Measurements from ENCODE around the gene DUOXA2. TPM values are rescaled to one million over a fixed set of nuclear protein-coding genes. Genes with fewer than 3 reads are reported as not detected.

Gene DUOXA2
- total RNA-seq, 1 donor from 2014 or later: 0.32 TPM

DNA sequence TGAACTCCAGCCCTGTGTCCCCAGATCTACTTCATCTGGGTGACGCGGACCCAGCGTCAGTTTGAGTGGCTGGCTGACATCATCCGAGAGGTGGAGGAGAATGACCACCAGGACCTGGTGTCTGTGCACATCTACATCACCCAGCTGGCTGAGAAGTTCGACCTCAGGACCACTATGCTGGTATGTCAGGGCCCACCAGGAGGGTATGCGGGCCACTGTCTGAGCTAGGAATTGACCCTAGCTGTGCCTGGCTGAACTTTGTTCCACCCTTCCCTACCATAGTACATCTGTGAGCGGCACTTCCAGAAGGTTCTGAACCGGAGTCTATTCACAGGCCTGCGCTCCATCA, 49.4 kb downstream of the DUOXA2 start:
- intact Hi-C loops (cut with DNase I): loop anchor here (1.0 kb wide), 1 partner anchor 236 kb away; no protein-coding TSS in a partner anchor
- H3K27ac ChIP-seq: no peak overlapping the region
- peaks cover 0 to 14% of the 10 kb centered on the region in 2 donors for H3K4me1 ChIP-seq
- TF ChIP-seq, protein P1, sequence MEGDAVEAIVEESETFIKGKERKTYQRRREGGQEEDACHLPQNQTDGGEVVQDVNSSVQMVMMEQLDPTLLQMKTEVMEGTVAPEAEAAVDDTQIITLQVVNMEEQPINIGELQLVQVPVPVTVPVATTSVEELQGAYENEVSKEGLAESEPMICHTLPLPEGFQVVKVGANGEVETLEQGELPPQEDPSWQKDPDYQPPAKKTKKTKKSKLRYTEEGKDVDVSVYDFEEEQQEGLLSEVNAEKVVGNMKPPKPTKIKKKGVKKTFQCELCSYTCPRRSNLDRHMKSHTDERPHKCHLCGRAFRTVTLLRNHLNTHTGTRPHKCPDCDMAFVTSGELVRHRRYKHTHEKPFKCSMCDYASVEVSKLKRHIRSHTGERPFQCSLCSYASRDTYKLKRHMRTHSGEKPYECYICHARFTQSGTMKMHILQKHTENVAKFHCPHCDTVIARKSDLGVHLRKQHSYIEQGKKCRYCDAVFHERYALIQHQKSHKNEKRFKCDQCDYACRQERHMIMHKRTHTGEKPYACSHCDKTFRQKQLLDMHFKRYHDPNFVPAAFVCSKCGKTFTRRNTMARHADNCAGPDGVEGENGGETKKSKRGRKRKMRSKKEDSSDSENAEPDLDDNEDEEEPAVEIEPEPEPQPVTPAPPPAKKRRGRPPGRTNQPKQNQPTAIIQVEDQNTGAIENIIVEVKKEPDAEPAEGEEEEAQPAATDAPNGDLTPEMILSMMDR (IDR thresholded peaks at IDR 0.05): no peak
- no peaks in the 10 kb centered on the region for H3K36me3 ChIP-seq
- H3K9me3 ChIP-seq: no peaks in the 10 kb centered on the region
- no peaks in the 10 kb centered on the region for H3K27me3 ChIP-seq
- no peak for DNase-seq (ENCODE audit: low spot score in 2 of 2)
- H3K4me3 ChIP-seq: no peak overlapping the region

DNA sequence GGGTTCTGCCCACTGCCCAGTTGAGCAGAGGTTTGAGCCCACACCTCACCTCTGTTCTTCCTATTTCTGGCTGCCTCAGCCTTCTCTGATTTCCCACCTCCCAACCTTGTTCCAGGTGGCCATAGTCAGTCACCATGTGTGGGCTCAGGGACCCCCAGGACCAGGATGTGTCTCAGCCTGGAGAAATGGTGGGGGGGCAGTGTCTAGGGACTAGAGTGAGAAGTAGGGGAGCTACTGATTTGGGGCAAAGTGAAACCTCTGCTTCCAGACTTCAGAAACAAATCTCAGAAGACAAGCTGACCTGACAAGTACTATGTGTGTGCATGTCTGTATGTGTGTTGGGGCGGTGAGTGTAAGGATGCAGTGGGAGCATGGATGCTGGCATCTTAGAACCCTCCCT, 50.8 kb downstream of the DUOXA2 start:
- Histone ChIP-seq H3K27ac (no peak overlapping the region), H3K4me3 (no peak overlapping the region), H3K36me3 (no peaks in the 10 kb centered on the region), H3K4me1 (peaks cover 0 to 14% of the 10 kb centered on the region in 2 donors), H3K9me3 (no peaks in the 10 kb centered on the region), H3K27me3 (no peaks in the 10 kb centered on the region)
- intact Hi-C loops (cut with DNase I): loop anchor here (5.0 kb wide), 1 partner anchor 212 kb away; the partner anchor contains the start of gene GATM
- TF ChIP-seq, protein P1 (IDR thresholded peaks at IDR 0.05): no peak
- no peak for DNase-seq (ENCODE audit: low spot score in 2 of 2)

DNA sequence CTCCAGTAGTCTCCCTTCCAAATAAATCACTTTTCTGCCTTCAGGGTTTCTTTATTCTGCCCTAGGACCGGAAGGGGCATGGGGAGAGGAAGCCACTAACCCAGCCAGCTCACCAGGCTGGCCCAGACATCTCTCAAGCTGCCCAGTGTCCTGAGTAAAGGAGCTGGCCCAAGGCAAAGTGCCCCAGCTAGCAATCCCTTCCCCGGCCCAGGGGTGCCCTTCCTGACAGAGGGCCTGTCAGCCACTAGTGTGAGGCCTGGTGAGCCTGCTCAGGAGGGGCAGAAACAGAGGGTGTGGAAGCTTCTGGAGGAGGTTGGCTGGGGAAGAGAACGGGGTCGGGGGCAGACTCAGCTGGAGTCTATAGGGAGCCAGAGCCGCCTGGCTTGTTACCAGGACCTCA, 51.4 kb downstream of the DUOXA2 start:
- Histone ChIP-seq H3K27me3 (no peaks in the 10 kb centered on the region), H3K27ac (peak overlapping the region in 1 of 2 donors; percentile 99)
- intact Hi-C loops (cut with DNase I): loop anchor here (5.0 kb wide), 1 partner anchor 212 kb away; the partner anchor contains the start of gene GATM

DNA sequence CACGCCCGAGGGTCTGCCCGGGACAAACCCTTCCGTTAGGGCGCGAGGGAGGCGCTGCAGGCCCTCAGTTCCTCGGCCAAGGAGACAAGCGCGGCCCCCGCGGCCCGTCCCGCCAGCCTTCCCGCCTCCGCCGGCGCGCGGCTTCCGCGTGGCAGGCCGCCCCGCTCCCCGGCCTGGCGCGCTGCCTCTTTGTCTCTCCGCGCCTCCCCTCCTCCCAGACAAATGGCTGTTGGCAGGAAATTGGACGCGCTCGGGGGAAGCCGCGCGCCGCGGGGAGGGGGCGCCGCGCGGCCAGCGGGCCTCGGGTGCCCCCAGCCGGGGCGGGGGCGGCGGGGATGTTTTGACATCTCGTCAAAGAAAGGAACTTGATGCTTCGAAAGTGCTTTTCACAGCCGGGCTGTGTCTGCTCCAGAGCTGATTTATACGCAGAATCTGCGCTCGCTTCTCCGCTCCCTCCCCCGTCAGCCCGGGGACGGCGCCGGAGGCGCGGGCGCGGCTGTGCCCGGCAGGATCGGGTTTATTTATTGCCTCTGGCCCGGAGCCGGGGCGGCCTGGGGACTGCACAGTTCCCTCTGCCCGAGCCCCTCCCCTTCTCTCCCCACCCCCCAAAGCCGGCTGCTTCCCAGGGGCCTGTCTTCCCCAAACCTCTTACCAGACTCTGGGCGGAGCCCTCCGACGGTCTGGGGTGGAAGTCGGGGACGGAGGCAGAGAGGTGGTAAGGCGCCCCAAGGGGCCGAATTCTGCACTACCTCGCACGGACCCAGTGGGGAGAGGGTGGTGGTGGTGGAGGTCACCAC, 52.9 kb downstream of the DUOXA2 start:
- H3K27ac ChIP-seq: peak overlapping the region; percentile 97 to 99
- TF ChIP-seq, protein P1 (IDR thresholded peaks at IDR 0.05): peak; percentile 40 to 74 (median 62)
- H3K4me1 ChIP-seq: peaks cover 0 to 14% of the 10 kb centered on the region in 2 donors
- peak; percentile 49 to 93 for DNase-seq (ENCODE audit: low spot score in 2 of 2)
- H3K4me3 ChIP-seq: peak overlapping the region; percentile 78 to 97
- H3K27me3 ChIP-seq: no peaks in the 10 kb centered on the region
- H3K9me3 ChIP-seq: no peaks in the 10 kb centered on the region
- intact Hi-C loops (cut with DNase I): loop anchor here (1.0 to 5.0 kb wide), 5 partner anchors 19 to 290 kb away; partner anchors contain the start of gene GATM
- H3K36me3 ChIP-seq: no peaks in the 10 kb centered on the region

More for the DNA sequence above, 51.4 kb downstream of the DUOXA2 start:
- H3K36me3 ChIP-seq: no peaks in the 10 kb centered on the region
- no peaks in the 10 kb centered on the region for H3K9me3 ChIP-seq
- no peak overlapping the region for H3K4me3 ChIP-seq
- TF ChIP-seq, protein P1 (IDR thresholded peaks at IDR 0.05): no peak
- DNase-seq (ENCODE audit: low spot score in 2 of 2): no peak
- H3K4me1 ChIP-seq: peaks cover 0 to 14% of the 10 kb centered on the region in 2 donors

DNA sequence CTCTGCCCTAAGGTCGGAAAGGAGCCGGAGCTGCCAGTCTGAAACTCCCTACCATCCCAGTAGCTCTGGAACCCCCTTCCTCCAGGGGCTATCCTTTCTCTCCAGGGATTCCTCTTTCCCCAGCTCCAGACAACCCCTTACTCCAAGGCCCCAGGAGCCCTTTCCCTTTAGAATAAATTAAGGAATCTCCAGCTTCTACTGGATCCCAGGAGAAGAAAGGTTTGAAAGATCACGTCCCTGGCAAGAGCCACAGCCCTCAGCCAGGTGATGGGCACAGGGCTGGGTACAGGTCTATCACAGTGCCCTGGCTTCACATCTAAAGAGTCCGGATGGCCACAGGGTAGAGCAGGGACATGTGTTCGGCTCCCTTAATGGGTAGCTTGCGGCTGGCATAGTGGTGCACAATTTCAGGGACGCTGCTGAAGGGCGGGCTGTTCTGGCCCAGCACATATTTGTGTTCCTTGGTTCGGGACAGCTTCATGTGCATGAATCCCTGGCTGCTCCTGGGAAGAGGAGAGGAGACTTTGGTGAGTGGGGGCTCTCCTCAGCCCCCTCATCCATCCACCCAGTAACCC, 53.6 kb downstream of the DUOXA2 start:
- Histone ChIP-seq H3K9me3 (no peaks in the 10 kb centered on the region), H3K4me3 (peak overlapping the region; percentile 78 to 97), H3K36me3 (no peaks in the 10 kb centered on the region), H3K27ac (peak overlapping the region; percentile 97 to 99), H3K27me3 (no peaks in the 10 kb centered on the region), H3K4me1 (peaks cover 0 to 11% of the 10 kb centered on the region in 2 donors)
- intact Hi-C loops (cut with DNase I): loop anchor here (1.0 to 5.0 kb wide), 5 partner anchors 19 to 289 kb away; partner anchors contain the start of gene GATM
- DNase-seq (ENCODE audit: low spot score in 2 of 2): no peak
- TF ChIP-seq, protein P1 (IDR thresholded peaks at IDR 0.05): no peak

Other genes starting within 250 kb of the DUOXA2 start
- gene TERB2, start 157.6 kb upstream of the DUOXA2 start, total RNA-seq: not detected
- gene SORD, start 91.1 kb upstream of the DUOXA2 start, total RNA-seq: 6.5 TPM
- gene DUOX2, start 154 bp upstream of the DUOXA2 start, total RNA-seq: 2.3 TPM
- 4.2 TPM for gene DUOXA1, start 15.6 kb downstream of the DUOXA2 start, total RNA-seq
- gene DUOX1, start 15.7 kb downstream of the DUOXA2 start, total RNA-seq: 2.7 TPM
- 75.0 TPM for gene SHF, start 73.6 kb downstream of the DUOXA2 start, total RNA-seq
- not detected for gene SLC28A2, start 137.9 kb downstream of the DUOXA2 start, total RNA-seq

Measured in ascending aorta (tissue), 2 donors.